ENCODE data around the gene NUDT14.

GRCh38 chr14:105185001-105185400 lies 3.9 kb upstream of the NUDT14 start:
- TF ChIP-seq CTCF (IDR thresholded peaks at IDR 0.05) = no peak
- no peak for TF ChIP-seq ZFX (IDR thresholded peaks at IDR 0.05; ENCODE audit: borderline replicate concordance)

Data from 22Rv1 (cell line).